Measurements from ENCODE around the gene ENPP3. TPM values are rescaled to one million over a fixed set of nuclear protein-coding genes. Genes with fewer than 3 reads are reported as not detected.

ENPP3 gene
- total RNA-seq (under 1 TPM; 0.16 to 0.70 TPM), total RNA-seq (0.58 to 0.98 reads per million in 2 donors)

DNA sequence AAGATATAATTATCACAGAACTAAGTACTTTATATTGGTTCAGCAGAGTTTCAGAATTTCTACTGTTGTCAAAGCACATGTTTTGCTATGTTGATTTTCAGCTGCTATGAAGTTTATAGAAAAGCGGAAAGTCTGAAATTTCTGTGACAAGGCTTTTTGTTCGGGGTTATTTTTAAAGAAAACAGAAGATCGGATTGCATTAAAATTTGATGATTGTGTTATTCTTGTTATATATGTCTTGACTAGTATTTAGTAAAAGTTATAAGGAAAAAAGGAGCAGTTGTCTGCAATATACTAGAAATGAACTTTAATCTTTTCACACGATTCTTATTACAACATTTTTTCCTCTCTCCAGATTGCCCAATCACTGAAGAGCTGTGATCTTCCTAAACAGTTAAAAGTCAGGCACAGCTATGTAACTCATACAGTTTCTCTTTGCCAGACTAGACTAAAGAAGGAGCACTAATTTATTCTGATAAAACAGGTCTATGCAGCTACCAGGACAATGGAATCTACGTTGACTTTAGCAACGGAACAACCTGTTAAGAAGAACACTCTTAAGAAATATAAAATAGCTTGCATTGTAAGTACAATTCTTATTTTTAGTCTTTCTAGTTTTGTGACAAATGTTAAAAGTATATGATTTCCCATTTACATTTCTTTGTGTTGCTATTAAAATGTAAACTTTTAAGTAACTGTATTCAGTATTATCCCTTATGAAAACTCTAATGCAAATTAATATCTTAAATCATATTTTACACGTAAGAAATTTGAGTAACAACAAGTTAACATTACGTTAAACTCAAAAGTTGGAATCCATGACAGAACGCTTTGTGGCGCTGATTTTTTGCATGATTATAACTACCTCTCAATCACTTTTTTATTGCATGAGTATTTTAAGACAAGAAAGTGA, at the start of gene ENPP3:
TSS of gene ENPP3 (plus strand) at position 423 of the 913 bp plus-strand sequence. CDS start at position 506, 83 bp downstream.
- DNase-seq = no peak
- peaks cover 4% of the 10 kb centered on the region for H3K4me1 Mint-ChIP-seq
- no peak within 1 kb of the TSS for H3K27ac Mint-ChIP-seq
- no peak within 1 kb of the TSS for H3K4me3 Mint-ChIP-seq
- no peak for ATAC-seq
- H3K36me3 Mint-ChIP-seq (ENCODE audit: low read depth) = peaks cover 4% of the 10 kb centered on the region
- H3K9me3 ChIP-seq (ENCODE audit: control insufficient read depth, low read length, poor library complexity, severe bottlenecking) = no peaks in the 10 kb centered on the region
- no peaks in the 10 kb centered on the region for H3K27me3 Mint-ChIP-seq

DNA sequence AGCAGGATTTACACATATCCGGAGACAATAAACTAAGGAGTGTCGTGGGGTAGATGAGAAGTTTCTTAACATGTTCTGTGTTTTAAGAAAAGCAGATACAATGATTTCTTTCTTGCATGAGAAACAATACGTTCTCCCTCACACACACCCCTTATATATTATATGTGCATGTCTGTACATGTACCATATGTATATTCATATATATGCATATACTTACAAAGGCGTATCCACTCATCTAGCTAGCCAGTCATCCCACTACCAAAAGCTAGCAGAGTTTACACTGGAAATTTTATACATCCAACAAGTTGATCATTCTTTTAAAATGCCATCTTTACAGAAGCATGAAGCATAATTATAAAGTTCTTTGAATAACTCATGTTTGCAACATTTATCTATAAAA, 49.2 kb upstream of the ENPP3 start:
- peaks cover 9% of the 10 kb centered on the region for H3K36me3 Mint-ChIP-seq (ENCODE audit: low read depth)
- ATAC-seq (no peak), DNase-seq (no peak)
- no peaks in the 10 kb centered on the region for H3K27me3 Mint-ChIP-seq
- H3K4me1 Mint-ChIP-seq = peaks cover 2% of the 10 kb centered on the region
- H3K9me3 ChIP-seq (ENCODE audit: control insufficient read depth, low read length, poor library complexity, severe bottlenecking) = no peaks in the 10 kb centered on the region
- no peak overlapping the region for H3K4me3 Mint-ChIP-seq
- no peak overlapping the region for H3K27ac Mint-ChIP-seq

DNA sequence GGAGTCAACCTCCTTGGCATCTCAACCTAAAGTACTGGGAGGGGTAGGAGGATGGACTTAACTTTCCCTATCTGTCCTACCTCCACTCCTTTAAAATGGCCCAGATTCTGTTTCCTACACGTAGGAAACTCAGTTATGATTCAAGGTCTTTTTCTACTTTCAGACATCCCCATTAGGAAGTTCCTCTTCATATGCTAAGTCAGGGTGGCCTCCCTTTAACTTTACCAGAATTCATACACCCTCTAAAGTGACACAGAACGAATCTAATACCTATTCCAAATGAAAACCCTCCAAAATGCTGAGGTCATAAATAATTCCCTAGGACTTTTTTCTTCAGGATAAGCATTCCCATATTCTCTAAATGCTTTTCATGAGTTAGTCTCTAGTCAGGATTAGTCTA, 48.5 kb upstream of the ENPP3 start:
- Mint-ChIP-seq H3K27me3 (no peaks in the 10 kb centered on the region), H3K4me1 (peaks cover 2% of the 10 kb centered on the region), H3K27ac (no peak overlapping the region), H3K36me3 (ENCODE audit: low read depth) (peaks cover 9% of the 10 kb centered on the region), H3K4me3 (no peak overlapping the region)
- no peaks in the 10 kb centered on the region for H3K9me3 ChIP-seq (ENCODE audit: control insufficient read depth, low read length, poor library complexity, severe bottlenecking)
- DNase-seq (no peak), ATAC-seq (no peak)

DNA sequence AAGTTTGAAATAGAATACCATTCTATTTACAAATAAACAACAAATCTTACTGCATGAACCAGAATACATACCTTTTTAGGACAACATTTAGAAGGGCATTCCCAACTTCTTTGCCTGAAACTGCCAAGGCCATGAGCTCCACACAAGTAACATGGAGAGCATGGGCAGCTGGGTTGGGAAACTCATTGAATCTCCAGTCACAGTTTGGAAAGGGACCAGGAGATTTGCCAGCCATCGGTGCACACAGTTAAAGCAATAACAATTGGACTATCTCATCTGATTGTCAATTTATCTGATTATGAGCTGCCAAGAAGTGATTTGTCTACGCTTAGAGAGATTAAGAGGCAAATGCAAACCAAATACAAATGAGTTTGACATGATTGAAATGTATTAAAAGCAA, 44.2 kb upstream of the ENPP3 start:
- peaks cover 16% of the 10 kb centered on the region for H3K36me3 Mint-ChIP-seq (ENCODE audit: low read depth)

DNA sequence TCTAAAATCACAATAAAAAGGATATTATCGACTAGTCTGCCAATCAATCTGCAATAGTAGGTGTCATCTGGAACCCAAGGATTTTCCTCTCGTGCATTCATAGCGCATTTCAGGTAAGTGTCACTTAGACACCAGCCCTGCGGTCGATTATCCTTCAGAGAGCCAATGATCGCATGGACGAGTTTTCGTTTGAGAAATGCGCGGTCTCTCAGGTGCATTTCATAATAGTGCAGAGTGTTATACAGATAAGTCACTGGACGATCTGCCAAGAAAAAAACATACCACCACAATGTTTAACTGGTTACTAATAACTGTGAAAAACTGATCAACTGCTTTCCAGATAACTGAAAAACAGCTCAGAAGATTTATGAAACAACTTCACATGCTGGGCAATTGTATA, 43.0 kb upstream of the ENPP3 start:
- no peak for DNase-seq
- H3K27ac Mint-ChIP-seq = no peak overlapping the region
- no peaks in the 10 kb centered on the region for H3K27me3 Mint-ChIP-seq
- peaks cover 15% of the 10 kb centered on the region for H3K36me3 Mint-ChIP-seq (ENCODE audit: low read depth)
- peaks cover 6% of the 10 kb centered on the region for H3K4me1 Mint-ChIP-seq
- no peak for ATAC-seq
- no peaks in the 10 kb centered on the region for H3K9me3 ChIP-seq (ENCODE audit: control insufficient read depth, low read length, poor library complexity, severe bottlenecking)
- no peak overlapping the region for H3K4me3 Mint-ChIP-seq

More for the DNA sequence above, 44.2 kb upstream of the ENPP3 start:
- ATAC-seq = no peak
- no peak overlapping the region for H3K4me3 Mint-ChIP-seq
- peaks cover 6% of the 10 kb centered on the region for H3K4me1 Mint-ChIP-seq
- H3K9me3 ChIP-seq (ENCODE audit: control insufficient read depth, low read length, poor library complexity, severe bottlenecking) = no peaks in the 10 kb centered on the region
- no peaks in the 10 kb centered on the region for H3K27me3 Mint-ChIP-seq
- no peak for DNase-seq
- H3K27ac Mint-ChIP-seq = no peak overlapping the region

DNA sequence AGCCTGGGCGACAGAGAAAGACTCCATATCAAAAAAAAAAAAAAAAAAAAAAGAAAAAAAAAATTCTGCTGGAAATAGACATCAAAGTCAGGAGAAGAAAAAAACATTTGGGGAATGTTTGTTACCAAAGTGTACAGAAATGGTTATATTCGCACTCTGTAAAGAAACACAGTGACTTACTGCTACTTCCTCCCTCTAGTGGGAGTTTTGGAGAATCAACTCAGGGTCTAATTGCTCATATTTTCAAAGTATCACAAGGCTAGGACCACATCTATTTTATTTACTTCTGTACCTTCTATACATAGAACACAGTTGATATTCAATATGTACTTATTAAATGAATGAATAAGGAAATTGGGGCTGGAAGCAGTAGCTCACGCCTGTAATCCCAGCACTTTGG, 39.7 kb upstream of the ENPP3 start:
- Mint-ChIP-seq H3K4me1 (peaks cover 4% of the 10 kb centered on the region), H3K4me3 (no peak overlapping the region), H3K36me3 (ENCODE audit: low read depth) (peaks cover 10% of the 10 kb centered on the region), H3K27me3 (no peaks in the 10 kb centered on the region), H3K27ac (no peak overlapping the region)
- ATAC-seq = no peak
- no peak for DNase-seq
- no peaks in the 10 kb centered on the region for H3K9me3 ChIP-seq (ENCODE audit: control insufficient read depth, low read length, poor library complexity, severe bottlenecking)

DNA sequence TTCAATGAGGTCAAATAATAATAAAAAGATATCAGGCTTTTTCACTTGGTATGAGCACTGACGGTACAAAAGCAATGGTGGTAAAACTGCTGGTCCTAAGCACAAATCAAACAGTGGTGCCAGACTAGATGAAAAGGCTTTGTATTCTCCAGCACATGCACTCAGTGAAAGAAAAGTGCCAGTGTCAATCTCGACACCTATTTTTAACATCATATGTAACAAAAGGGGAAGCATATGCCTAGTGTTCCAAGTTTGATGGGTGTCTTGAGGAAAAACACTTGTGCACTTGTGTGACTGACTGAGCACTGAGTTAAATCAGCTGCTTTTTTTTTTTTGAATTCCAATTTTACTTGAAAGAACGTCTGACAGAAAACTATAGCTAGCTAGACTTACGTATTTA, 36.4 kb upstream of the ENPP3 start:
- DNase-seq = no peak
- no peaks in the 10 kb centered on the region for H3K4me1 Mint-ChIP-seq
- no peaks in the 10 kb centered on the region for H3K9me3 ChIP-seq (ENCODE audit: control insufficient read depth, low read length, poor library complexity, severe bottlenecking)
- H3K27ac Mint-ChIP-seq = no peak overlapping the region
- no peak overlapping the region for H3K4me3 Mint-ChIP-seq
- H3K36me3 Mint-ChIP-seq (ENCODE audit: low read depth) = peaks cover 4% of the 10 kb centered on the region
- ATAC-seq = no peak
- no peaks in the 10 kb centered on the region for H3K27me3 Mint-ChIP-seq

DNA sequence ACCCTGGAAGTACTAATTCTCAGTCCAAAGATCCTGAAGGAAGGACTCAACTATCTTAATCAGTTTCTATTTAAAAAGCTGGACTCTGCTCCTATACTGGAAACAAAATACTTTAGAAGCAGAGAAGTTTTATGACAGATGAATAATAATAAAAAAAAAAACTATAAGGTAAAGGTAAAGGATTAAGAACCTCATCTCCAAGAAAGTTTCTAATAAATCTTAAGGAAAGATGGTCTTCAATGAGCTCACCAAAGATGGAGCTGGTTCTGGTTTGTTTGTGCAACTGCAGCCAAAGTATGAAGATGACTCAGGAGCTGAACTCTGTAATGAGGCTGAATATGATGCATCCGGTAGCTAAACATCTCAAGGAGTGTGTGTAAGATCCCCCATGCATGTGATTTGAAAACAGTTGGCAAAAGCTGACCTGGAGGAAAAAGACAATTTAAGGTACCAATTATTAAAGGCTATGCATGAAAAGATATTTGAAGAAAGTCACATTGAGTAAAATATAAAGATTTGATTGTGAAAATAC, 34.3 kb upstream of the ENPP3 start:
- H3K36me3 Mint-ChIP-seq (ENCODE audit: low read depth) = peaks cover 4% of the 10 kb centered on the region
- H3K4me3 Mint-ChIP-seq = no peak overlapping the region
- DNase-seq (no peak), ATAC-seq (no peak)
- no peaks in the 10 kb centered on the region for H3K27me3 Mint-ChIP-seq
- H3K4me1 Mint-ChIP-seq = no peaks in the 10 kb centered on the region
- no peaks in the 10 kb centered on the region for H3K9me3 ChIP-seq (ENCODE audit: control insufficient read depth, low read length, poor library complexity, severe bottlenecking)
- no peak overlapping the region for H3K27ac Mint-ChIP-seq

DNA sequence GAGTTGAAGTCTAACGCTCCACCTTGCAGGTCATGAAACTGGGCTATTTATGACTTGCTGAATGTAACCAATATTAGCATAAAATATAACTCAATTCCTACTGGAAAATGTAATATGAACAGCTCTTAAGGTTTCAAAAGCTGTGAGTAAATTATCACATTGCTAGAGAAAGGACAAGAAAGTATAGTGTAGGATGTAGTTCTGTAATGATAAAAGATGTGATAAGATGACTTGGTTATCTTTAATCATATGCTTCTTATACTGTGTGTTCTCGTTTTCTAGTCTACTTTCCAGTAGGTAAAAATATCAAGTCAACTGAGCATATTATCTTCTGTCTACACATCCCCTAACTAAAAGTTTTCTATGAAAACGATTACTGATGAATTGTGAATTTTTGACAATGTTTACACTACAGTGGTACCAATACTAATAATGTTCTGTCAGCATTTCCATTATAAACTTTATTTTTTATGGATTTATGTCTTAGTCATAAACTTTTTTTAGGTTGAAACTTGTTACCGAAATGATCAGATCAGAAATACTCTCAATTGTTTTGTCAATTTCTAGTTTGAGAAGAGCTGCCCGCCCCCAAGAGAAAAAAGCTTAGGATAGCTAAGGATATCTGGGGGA, 23.7 kb upstream of the ENPP3 start:
- Mint-ChIP-seq H3K4me3 (no peak overlapping the region), H3K4me1 (peaks cover 4% of the 10 kb centered on the region), H3K27ac (no peak overlapping the region), H3K27me3 (no peaks in the 10 kb centered on the region), H3K36me3 (ENCODE audit: low read depth) (peaks cover 11% of the 10 kb centered on the region)
- H3K9me3 ChIP-seq (ENCODE audit: control insufficient read depth, low read length, poor library complexity, severe bottlenecking) = no peaks in the 10 kb centered on the region
- DNase-seq (no peak), ATAC-seq (no peak)

DNA sequence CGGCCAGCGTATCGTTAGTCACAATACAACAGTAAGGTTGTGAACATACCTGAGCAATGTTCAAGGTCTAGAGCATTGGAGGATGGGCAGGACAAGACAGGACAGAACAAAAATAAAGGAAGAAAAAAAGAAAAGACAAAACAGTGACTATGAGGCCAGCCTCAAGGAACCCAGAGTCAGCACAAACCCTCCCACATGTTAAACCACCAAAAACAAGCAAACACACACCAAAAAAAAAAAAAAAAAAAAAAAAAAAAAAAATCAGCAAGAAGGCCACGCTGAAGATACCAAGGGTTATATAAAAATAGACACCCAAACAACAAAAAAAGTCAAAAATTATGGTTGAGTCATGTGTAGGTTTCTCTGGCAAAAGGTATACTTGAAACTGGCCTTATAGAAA, 21.8 kb upstream of the ENPP3 start:
- Mint-ChIP-seq H3K4me1 (no peaks in the 10 kb centered on the region), H3K36me3 (ENCODE audit: low read depth) (peaks cover 6% of the 10 kb centered on the region), H3K4me3 (no peak overlapping the region), H3K27ac (no peak overlapping the region), H3K27me3 (no peaks in the 10 kb centered on the region)
- no peaks in the 10 kb centered on the region for H3K9me3 ChIP-seq (ENCODE audit: control insufficient read depth, low read length, poor library complexity, severe bottlenecking)
- DNase-seq (no peak), ATAC-seq (no peak)

DNA sequence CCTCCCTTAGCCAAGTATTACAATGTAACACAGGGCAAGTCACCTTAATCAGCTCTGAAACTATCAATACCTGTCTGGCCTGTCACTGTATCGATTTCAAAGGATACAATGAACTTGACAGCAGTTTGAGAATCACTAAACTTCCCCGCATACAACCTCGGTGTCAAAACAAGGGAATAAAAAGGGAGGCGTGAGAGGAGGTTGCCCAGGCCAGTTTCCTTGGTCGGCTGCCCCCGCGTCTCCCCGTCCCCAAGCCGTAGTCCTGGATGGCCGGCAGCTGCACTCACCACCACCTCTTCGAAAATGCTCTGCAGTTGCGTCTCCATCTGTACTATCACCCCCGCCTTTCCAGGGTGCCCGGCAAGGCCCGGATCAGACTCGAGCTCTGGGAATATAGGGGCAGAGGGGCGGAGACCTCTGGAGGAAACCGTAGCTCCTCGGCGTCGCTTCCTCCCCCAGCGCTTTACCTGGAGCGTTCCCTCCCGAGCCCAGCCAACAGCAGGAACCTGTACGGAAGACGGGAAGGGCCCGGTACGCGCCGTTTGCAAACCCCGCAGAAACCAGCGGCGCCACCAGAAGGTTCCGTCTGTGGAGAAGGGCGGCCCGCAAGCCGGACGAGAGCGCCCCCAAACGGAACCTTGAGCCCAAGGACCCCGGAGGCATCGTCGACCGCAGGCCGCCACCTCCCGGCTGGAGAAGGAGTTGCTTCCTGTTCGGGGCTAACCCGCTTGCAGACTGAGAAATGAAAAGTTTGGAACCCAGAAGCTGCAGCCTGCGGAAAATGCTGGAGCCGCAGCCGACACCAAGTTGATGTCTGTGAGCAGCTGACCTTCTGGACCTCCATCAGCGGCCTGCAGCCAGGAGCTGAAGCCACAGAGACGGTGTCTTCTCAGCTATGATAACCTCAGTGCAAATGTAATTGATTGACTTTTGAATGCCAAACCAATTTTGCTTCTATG, 9.1 kb upstream of the ENPP3 start, which contains the start of gene MED23:
TSS of gene MED23 (minus strand) at position 519 of the 959 bp plus-strand sequence. CDS start at position 326, 193 bp downstream.
- Mint-ChIP-seq H3K36me3 (ENCODE audit: low read depth) (peaks cover 3% of the 10 kb centered on the region), H3K27ac (peak within 1 kb of the TSS; percentile 98), H3K27me3 (no peaks in the 10 kb centered on the region), H3K4me3 (peak within 1 kb of the TSS; percentile 99), H3K4me1 (peaks cover 23% of the 10 kb centered on the region)
- H3K9me3 ChIP-seq (ENCODE audit: control insufficient read depth, low read length, poor library complexity, severe bottlenecking) = no peaks in the 10 kb centered on the region
- ATAC-seq (peak; percentile 95), DNase-seq (peak; percentile 88 to 97 (median 89))

DNA sequence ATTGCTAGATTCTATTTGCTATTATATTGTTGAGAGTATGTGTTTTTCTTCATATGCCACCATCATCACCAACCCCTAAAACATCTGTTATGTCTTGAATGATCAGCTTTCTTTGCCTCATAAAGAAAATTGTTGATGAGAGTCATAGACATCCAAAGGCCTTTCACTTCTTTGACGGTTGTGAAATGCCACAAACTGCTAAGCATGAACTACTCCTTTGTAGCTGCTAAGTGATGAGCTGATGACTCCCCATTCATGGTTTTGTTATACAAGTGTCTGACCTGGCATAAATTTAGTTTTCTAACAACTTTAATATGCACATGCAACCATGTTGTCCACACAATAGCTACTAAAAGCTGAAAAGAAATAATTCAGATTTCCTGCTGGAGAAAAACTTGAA, 8.4 kb upstream of the ENPP3 start:
- Mint-ChIP-seq H3K27me3 (no peaks in the 10 kb centered on the region), H3K4me1 (peaks cover 23% of the 10 kb centered on the region), H3K36me3 (ENCODE audit: low read depth) (peaks cover 3% of the 10 kb centered on the region), H3K4me3 (peak overlapping the region; percentile 99), H3K27ac (peak overlapping the region; percentile 98)
- DNase-seq (no peak), ATAC-seq (no peak)
- H3K9me3 ChIP-seq (ENCODE audit: control insufficient read depth, low read length, poor library complexity, severe bottlenecking) = no peaks in the 10 kb centered on the region
